Body of pancreas (tissue), 4 donors: Measurements from ENCODE around the gene RUFY2. TPM values are rescaled to one million over a fixed set of nuclear protein-coding genes. Genes with fewer than 3 reads are reported as not detected.

ENCODE experiments used
- ATAC-seq: fragments of 150-250 bp; one replicate; pipeline ENCODE4 v1.9.1; 2016
- DNase-seq, 4 donors: peaks; one replicate each; pipeline ENCODE4 v3.0.0-alpha.2; 2019
- H3K27ac ChIP-seq, 4 donors: fragments of 200-600 bp; sonication (generic); 1 replicate in 3 of 4; 2 replicates in 1 of 4; pipeline versions ENCODE4 v1.5.1 to v1.6.1; 2016 to 2019; ENCODE audit warnings: mild to moderate bottlenecking in 1 of 4, mixed read lengths in 1 of 4, moderate library complexity in 1 of 4
- H3K27me3 ChIP-seq, 2 donors: fragments of 200-600 bp; sonication (generic); one replicate each; pipeline ENCODE4 v1.6.0; 2016; ENCODE audit warnings: mild to moderate bottlenecking in 1 of 2
- H3K36me3 ChIP-seq, 2 donors: fragments of 200-600 bp; sonication (generic); replicated peaks in 1 of 2; 2 replicates each; pipeline ENCODE4 v1.5.1; 2016; ENCODE audit warnings: low read depth in 2 of 2; ENCODE audit not compliant: insufficient read depth in 1 of 2
- H3K4me1 ChIP-seq: fragments of 200-600 bp; sonication (generic); one replicate; pipeline ENCODE4 v1.6.0; 2016
- H3K4me3 ChIP-seq, 2 donors: fragments of 200-600 bp; sonication (generic); 1 replicate in 1 of 2; 2 replicates in 1 of 2; pipeline ENCODE4 v1.5.1; 2016 to 2019
- H3K9me3 ChIP-seq, 3 donors: fragments of 200-600 bp; sonication (generic); 1 replicate in 2 of 3; 2 replicates in 1 of 3; pipeline ENCODE4 v1.5.1; 2016
- CTCF ChIP-seq, 7 experiments: fragments of 450-650 bp in 4 of 7; fragments of 200-600 bp in 3 of 7; sonication (generic) in 3 of 7; IDR thresholded peaks; one replicate each; pipeline ENCODE4 v1.5.1; 2016 to 2019; ENCODE audit warnings: antibody characterized with exemption in 7 of 7
- POLR2A ChIP-seq, 3 donors: fragments of 450-650 bp; IDR thresholded peaks; one replicate each; pipeline ENCODE4 v1.6.1; 2016; ENCODE audit warnings: antibody characterized with exemption in 3 of 3, mild to moderate bottlenecking in 2 of 3
- WGBS, 2 donors: methylation state at CpG; one replicate each; pipeline ENCODE4 v1.1.5; 2017; 5-methylcytosine and 5-hydroxymethylcytosine counted together
- intact Hi-C: fragments of 100-400 bp; cut with DNase I; formaldehyde crosslinking; loops from one replicate; pipeline ENCODE4 v1.15.1; 2023
- total RNA-seq, 2 donors: library from RNA; depleted of rRNA; stranded (reverse); fragments of >200 nt; gene quantifications; one replicate each; pipeline ENCODE4 v1.1.0, GENCODE V29; 2016

The RUFY2 gene
- total RNA-seq, 2 donors from 2014 or later: 17.8 to 26.2 TPM

DNA sequence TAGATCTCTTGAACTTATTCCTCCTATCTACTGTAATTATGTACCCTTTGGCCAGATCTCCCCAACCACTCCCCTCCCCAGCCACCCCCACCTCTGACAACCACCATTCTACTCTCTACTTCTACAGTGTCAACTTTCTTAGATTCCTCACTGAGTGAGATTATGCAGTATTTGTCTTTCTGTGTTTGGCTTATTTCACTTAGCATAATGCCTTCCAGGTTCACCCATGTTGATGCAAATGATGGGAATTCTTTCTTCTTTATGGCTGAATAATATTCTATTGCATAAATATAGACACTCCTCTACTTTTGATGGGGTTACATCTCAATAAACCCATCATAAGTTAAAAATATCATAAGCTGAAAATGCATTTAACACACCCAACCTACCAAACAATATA lies 96.5 kb downstream of the RUFY2 start:
- Histone ChIP-seq H3K27me3 (no peaks in the 10 kb centered on the region), H3K36me3 (no peaks in the 10 kb centered on the region), H3K4me3 (no peak overlapping the region), H3K9me3 (no peaks in the 10 kb centered on the region), H3K27ac (no peak overlapping the region), H3K4me1 (peaks cover 9% of the 10 kb centered on the region)
- ATAC-seq: no peak
- intact Hi-C loops: no loop called here
- TF ChIP-seq POLR2A (IDR thresholded peaks at IDR 0.05) (no peak), CTCF (IDR thresholded peaks at IDR 0.05) (no peak)
- no peak for DNase-seq

GRCh38 chr10:68305854-68306253 lies 101.2 kb downstream of the RUFY2 start:
- no peaks in the 10 kb centered on the region for H3K9me3 ChIP-seq
- DNase-seq: no peak
- H3K27ac ChIP-seq: peak overlapping the region in 3 of 4 donors; percentile 14 to 83 (median 46)
- peaks cover 47% of the 10 kb centered on the region for H3K4me1 ChIP-seq
- no peaks in the 10 kb centered on the region for H3K36me3 ChIP-seq
- no peaks in the 10 kb centered on the region for H3K27me3 ChIP-seq
- WGBS, 2 donors: 0 to 19% methylated on average over 1 of the region's 1 CpG
- no peak for TF ChIP-seq POLR2A (IDR thresholded peaks at IDR 0.05)
- no peak for TF ChIP-seq CTCF (IDR thresholded peaks at IDR 0.05)
- intact Hi-C loops: loop anchor here (10.0 kb wide), 1 partner anchor 91 kb away; no protein-coding TSS in a partner anchor
- no peak for ATAC-seq
- H3K4me3 ChIP-seq: peak overlapping the region in 1 of 2 donors; percentile 39

DNA sequence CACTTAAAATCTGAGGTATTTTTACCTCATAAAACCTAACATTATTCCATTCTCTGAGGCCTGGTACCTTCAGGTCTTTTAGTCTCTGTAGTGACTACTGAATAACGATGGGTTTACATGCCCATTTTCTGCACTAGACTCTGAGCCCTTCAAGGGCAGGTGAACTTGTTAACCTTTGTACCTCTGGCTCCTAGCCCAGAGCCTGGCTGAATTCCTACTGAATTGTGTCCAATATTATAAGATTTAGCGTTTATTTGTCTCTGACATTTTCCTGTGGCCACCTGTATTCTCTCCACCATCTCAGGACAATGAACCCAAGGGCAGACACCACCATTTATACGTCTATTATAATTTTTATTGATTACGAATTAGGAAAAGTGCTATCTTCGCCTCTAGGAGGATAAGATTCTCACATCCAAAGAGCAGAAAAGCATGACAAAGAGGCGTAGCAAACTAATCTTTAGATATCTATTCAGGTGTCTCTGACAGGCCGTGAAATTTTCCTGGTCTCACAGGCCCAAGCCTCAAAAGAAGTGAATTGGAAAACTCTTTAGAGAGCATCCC lies 103.1 kb downstream of the RUFY2 start:
- WGBS, 2 donors: 20 to 21% methylated on average over 7 of the region's 7 CpGs
- H3K27ac ChIP-seq: peak overlapping the region in 2 of 4 donors; percentile 4 to 83
- no peaks in the 10 kb centered on the region for H3K36me3 ChIP-seq
- TF ChIP-seq POLR2A (IDR thresholded peaks at IDR 0.05) (no peak), CTCF (IDR thresholded peaks at IDR 0.05) (no peak)
- no peak overlapping the region for H3K4me3 ChIP-seq
- intact Hi-C loops: loop anchor here (10.0 kb wide), 1 partner anchor 89 kb away; no protein-coding TSS in a partner anchor
- ATAC-seq: peak; percentile 83
- H3K9me3 ChIP-seq: no peaks in the 10 kb centered on the region
- H3K4me1 ChIP-seq: peaks cover 56% of the 10 kb centered on the region
- H3K27me3 ChIP-seq: no peaks in the 10 kb centered on the region
- DNase-seq: peak; percentile 85 to 87 (median 86)

GRCh38 chr10:68302871-68303270 lies 104.2 kb downstream of the RUFY2 start:
- H3K4me1 ChIP-seq: peaks cover 56% of the 10 kb centered on the region
- WGBS, 2 donors: 57 to 58% methylated on average over 5 of the region's 5 CpGs
- ATAC-seq (no peak), DNase-seq (no peak)
- H3K27me3 ChIP-seq: no peaks in the 10 kb centered on the region
- H3K4me3 ChIP-seq: no peak overlapping the region
- no peaks in the 10 kb centered on the region for H3K9me3 ChIP-seq
- intact Hi-C loops: loop anchor here (10.0 kb wide), 1 partner anchor 88 kb away; no protein-coding TSS in a partner anchor
- peak overlapping the region in 1 of 4 donors; percentile 45 for H3K27ac ChIP-seq
- no peaks in the 10 kb centered on the region for H3K36me3 ChIP-seq
- TF ChIP-seq POLR2A (IDR thresholded peaks at IDR 0.05): no peak
- no peak for TF ChIP-seq CTCF (IDR thresholded peaks at IDR 0.05)

- no peaks in the 10 kb centered on the region for H3K36me3 ChIP-seq
- no peaks in the 10 kb centered on the region for H3K27me3 ChIP-seq
- intact Hi-C loops: loop anchor here (10.0 kb wide), 1 partner anchor 88 kb away; no protein-coding TSS in a partner anchor
- peaks cover 55% of the 10 kb centered on the region for H3K4me1 ChIP-seq
- peak overlapping the region in 1 of 4 donors; percentile 45 for H3K27ac ChIP-seq
- WGBS, 2 donors: 0 to 45% methylated on average over 1 to 2 of the region's 2 CpGs
- TF ChIP-seq CTCF (IDR thresholded peaks at IDR 0.05): peak in 1 of 7 experiments; percentile 0
- TF ChIP-seq POLR2A (IDR thresholded peaks at IDR 0.05): no peak
- DNase-seq: no peak
- H3K9me3 ChIP-seq: no peaks in the 10 kb centered on the region
- no peak overlapping the region for H3K4me3 ChIP-seq
- no peak for ATAC-seq
These were observed 104.6 kb downstream of the RUFY2 start for GRCh38 chr10:68302503-68302823.
